ENCODE data around the gene PGPEP1. TPM values are rescaled to one million over a fixed set of nuclear protein-coding genes. Genes with fewer than 3 reads are reported as not detected.
"Not testable (repeated sequence)": the region's sequence is repeated elsewhere in the genome, so short reads cannot be mapped to it uniquely, and the experiment has no call there.

PGPEP1 gene
- total and polyA plus RNA-seq, 5 donors from 2014 or later = 6.7 to 39.4 (median 8.2) TPM

DNA sequence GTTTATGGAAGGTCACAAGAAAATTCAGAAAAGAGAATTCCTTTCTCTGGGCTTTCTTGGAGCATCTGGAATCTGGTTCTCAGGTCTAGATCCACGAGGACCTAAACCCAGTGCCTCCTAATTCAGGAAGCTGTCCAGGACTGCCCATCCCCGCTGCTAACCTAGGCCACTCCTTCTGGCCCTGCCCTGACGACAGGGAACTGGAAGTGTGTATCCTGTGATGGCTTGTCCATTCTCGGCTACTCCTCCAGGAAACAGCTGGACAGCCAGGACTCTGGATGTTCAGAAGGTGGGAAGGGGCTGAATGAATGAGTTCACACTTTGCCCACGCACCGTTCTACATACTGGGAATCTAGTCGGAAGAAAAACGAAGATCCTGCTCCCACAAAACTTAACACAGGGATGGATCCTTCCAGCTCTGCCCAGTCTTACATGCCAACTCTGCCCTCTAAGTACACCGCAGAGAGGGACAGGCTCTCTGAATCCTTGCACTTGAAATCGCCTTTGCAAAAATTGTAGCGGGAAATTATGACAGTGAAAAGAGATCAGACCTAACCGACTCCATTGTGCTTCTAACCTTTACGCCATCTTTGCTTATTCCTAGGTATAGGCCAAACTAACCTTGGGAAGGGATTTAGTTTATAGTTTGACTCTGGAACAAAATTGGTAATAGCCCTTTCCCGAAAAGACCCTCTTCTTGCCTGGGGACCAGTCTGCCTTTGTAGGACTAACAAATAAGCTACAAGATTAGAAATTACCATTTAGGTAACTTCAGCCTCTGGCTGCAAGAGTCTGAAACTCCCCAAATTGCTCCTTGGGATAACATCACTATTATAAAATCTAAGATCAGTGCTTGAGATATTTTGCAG is 19.3 kb upstream of the PGPEP1 start:
- Mint-ChIP-seq H3K27me3 (no peaks in the 10 kb centered on the region), H3K27ac (peak overlapping the region; percentile 91 to 96 (median 91)), H3K4me1 (peaks cover 28 to 64% (median 38%) of the 10 kb centered on the region in 4 donors), H3K36me3 (peaks cover 3% of the 10 kb centered on the region), H3K9me3 (peaks cover 0 to 2% (median 0%) of the 10 kb centered on the region in 7 donors), H3K4me3 (peak overlapping the region; percentile 78 to 94 (median 86))
- peak overlapping the region; percentile 90 for H3K27ac ChIP-seq (ENCODE audit: insufficient read depth, low read length, poor library complexity, severe bottlenecking)
- H3K36me3 ChIP-seq (ENCODE audit: control insufficient read depth, insufficient read depth, low read length) = no peaks in the 10 kb centered on the region
- no peaks in the 10 kb centered on the region for H3K27me3 ChIP-seq (ENCODE audit: control insufficient read depth, insufficient read depth, low read length)
- H3K9me3 ChIP-seq (ENCODE audit: control insufficient read depth in 2 of 2, low read length in 2 of 2) = no peaks in the 10 kb centered on the region
- DNase-seq (no peak), ATAC-seq (ENCODE audit: low read depth in 2 of 2) (no peak)
- peak overlapping the region; percentile 77 for H3K4me3 ChIP-seq (ENCODE audit: low read depth, low read length)
- peaks cover 57% of the 10 kb centered on the region for H3K4me1 ChIP-seq (ENCODE audit: control insufficient read depth, insufficient read depth, low read length, poor library complexity, severe bottlenecking)

DNA sequence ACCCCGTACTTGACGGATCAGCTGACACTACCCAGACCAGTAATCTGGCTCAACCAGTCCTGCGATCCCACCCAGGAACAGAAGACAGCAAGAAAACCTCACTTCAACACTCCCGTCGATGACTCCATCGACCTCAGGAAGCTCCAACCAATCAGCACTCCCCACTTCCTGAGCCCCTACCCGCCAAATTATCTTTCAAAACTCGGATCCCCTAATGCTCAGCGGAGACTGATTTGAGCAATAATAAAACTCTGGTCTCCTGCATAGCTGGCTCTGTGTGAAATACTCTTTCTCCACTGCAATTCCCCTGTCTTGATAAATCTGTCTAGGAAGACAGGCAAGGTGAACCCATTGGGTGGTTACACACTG is 18.7 kb upstream of the PGPEP1 start:
- Mint-ChIP-seq H3K9me3 (peaks cover 0 to 2% (median 0%) of the 10 kb centered on the region in 7 donors), H3K27me3 (no peaks in the 10 kb centered on the region), H3K4me3 (peak overlapping the region; percentile 78 to 94 (median 86)), H3K27ac (peak overlapping the region; percentile 91 to 96 (median 91)), H3K36me3 (peaks cover 3% of the 10 kb centered on the region), H3K4me1 (peaks cover 28 to 63% (median 38%) of the 10 kb centered on the region in 4 donors)
- no peaks in the 10 kb centered on the region for H3K36me3 ChIP-seq (ENCODE audit: control insufficient read depth, insufficient read depth, low read length)
- H3K27me3 ChIP-seq (ENCODE audit: control insufficient read depth, insufficient read depth, low read length) = no peaks in the 10 kb centered on the region
- H3K27ac ChIP-seq (ENCODE audit: insufficient read depth, low read length, poor library complexity, severe bottlenecking) = peak overlapping the region; percentile 90
- peak overlapping the region; percentile 77 for H3K4me3 ChIP-seq (ENCODE audit: low read depth, low read length)
- no peaks in the 10 kb centered on the region for H3K9me3 ChIP-seq (ENCODE audit: control insufficient read depth in 2 of 2, low read length in 2 of 2)
- ATAC-seq (ENCODE audit: low read depth in 2 of 2) = no peak
- DNase-seq = peak in 1 of 3 donors; percentile 65
- peaks cover 57% of the 10 kb centered on the region for H3K4me1 ChIP-seq (ENCODE audit: control insufficient read depth, insufficient read depth, low read length, poor library complexity, severe bottlenecking)

DNA sequence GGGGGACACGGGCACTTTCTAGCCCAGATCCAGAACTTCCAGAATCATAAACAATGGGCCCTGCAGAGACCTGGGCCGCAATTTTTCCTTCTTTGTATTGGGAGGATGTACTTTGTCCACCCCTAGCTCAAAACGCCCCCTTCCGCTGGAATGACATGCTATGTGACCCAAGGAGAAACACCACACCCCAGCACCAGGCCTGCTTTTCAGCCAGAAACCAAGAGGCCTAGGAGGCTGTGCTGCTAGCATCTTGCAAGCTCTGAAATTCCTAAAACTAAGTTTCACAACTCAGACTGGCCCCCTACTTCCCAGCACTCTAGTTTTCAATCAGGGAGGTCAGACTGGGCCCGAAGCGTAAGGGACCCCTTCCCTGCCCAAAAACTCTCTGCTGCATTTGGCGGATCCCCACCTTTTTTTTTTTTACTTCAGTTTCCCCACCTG is 18.1 kb upstream of the PGPEP1 start:
- H3K36me3 Mint-ChIP-seq = peaks cover 3% of the 10 kb centered on the region
- peaks cover 0 to 2% (median 0%) of the 10 kb centered on the region in 7 donors for H3K9me3 Mint-ChIP-seq

DNA sequence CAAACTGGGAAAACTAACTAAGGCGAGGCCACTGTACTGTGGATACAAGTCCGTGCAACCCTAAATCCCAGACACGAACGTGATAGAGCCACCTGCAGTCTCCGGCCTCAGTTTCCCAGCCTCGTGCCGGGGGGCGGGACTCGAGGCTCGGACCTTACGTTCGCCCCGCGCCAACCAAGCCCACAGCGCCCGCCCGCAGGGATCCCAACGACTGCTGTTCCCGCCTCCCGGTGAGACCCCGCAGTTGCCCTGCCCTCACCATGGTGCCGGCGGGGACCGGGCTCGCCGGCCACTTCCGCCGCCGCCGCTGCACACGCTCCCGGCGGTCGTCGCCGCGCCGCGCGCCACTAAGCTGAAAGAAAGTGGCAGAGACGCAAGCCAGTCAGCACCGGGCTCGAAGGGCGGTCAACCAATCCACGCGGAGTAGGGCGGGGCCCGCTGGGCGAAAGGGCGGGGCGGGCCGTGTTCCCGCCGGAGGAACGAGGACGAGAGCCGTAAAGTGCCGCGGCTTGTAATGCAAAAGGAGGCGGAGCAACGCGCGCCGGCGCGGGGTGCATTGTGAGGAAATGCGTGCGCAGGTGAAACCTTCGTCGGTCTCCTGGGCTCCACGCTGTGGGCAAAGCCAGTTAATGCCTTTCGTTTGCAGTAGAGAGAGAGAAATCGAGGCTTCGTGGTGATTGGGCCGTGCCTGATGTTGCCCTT is 17.5 kb upstream of the PGPEP1 start, which contains the start of gene LSM4:
TSS of gene LSM4 (minus strand) at position 318 of the 702 bp plus-strand sequence. CDS start at position 262, 56 bp downstream.
- peaks cover 22 to 57% (median 34%) of the 10 kb centered on the region in 4 donors for H3K4me1 Mint-ChIP-seq
- no peaks in the 10 kb centered on the region for H3K27me3 Mint-ChIP-seq
- H3K27ac Mint-ChIP-seq = peak within 1 kb of the TSS; percentile 91 to 97 (median 96)
- peak within 1 kb of the TSS; percentile 77 for H3K4me3 ChIP-seq (ENCODE audit: low read depth, low read length)
- H3K9me3 Mint-ChIP-seq = peaks cover 0 to 2% (median 0%) of the 10 kb centered on the region in 7 donors
- no peaks in the 10 kb centered on the region for H3K27me3 ChIP-seq (ENCODE audit: control insufficient read depth, insufficient read depth, low read length)
- peaks cover 3% of the 10 kb centered on the region for H3K36me3 Mint-ChIP-seq
- no peaks in the 10 kb centered on the region for H3K9me3 ChIP-seq (ENCODE audit: control insufficient read depth in 2 of 2, low read length in 2 of 2)
- peak within 1 kb of the TSS; percentile 94 for H3K27ac ChIP-seq (ENCODE audit: insufficient read depth, low read length, poor library complexity, severe bottlenecking)
- H3K4me3 Mint-ChIP-seq = peak within 1 kb of the TSS; percentile 78 to 94 (median 86)
- DNase-seq (peak; percentile 99 to 100 (median 99)), ATAC-seq (ENCODE audit: low read depth in 2 of 2) (peak; percentile 96)
- peaks cover 52% of the 10 kb centered on the region for H3K4me1 ChIP-seq (ENCODE audit: control insufficient read depth, insufficient read depth, low read length, poor library complexity, severe bottlenecking)
- no peaks in the 10 kb centered on the region for H3K36me3 ChIP-seq (ENCODE audit: control insufficient read depth, insufficient read depth, low read length)

More for the DNA sequence above, 18.1 kb upstream of the PGPEP1 start:
- Mint-ChIP-seq H3K4me3 (peak overlapping the region; percentile 78 to 94 (median 86)), H3K27ac (peak overlapping the region; percentile 91 to 96 (median 91)), H3K27me3 (no peaks in the 10 kb centered on the region), H3K4me1 (peaks cover 28 to 63% (median 38%) of the 10 kb centered on the region in 4 donors)
- no peaks in the 10 kb centered on the region for H3K36me3 ChIP-seq (ENCODE audit: control insufficient read depth, insufficient read depth, low read length)
- ATAC-seq (ENCODE audit: low read depth in 2 of 2) (no peak), DNase-seq (peak in 2 of 3 donors; percentile 22 to 58)
- no peaks in the 10 kb centered on the region for H3K9me3 ChIP-seq (ENCODE audit: control insufficient read depth in 2 of 2, low read length in 2 of 2)
- peak overlapping the region; percentile 77 for H3K4me3 ChIP-seq (ENCODE audit: low read depth, low read length)
- peak overlapping the region; percentile 90 for H3K27ac ChIP-seq (ENCODE audit: insufficient read depth, low read length, poor library complexity, severe bottlenecking)
- peaks cover 57% of the 10 kb centered on the region for H3K4me1 ChIP-seq (ENCODE audit: control insufficient read depth, insufficient read depth, low read length, poor library complexity, severe bottlenecking)
- no peaks in the 10 kb centered on the region for H3K27me3 ChIP-seq (ENCODE audit: control insufficient read depth, insufficient read depth, low read length)

DNA sequence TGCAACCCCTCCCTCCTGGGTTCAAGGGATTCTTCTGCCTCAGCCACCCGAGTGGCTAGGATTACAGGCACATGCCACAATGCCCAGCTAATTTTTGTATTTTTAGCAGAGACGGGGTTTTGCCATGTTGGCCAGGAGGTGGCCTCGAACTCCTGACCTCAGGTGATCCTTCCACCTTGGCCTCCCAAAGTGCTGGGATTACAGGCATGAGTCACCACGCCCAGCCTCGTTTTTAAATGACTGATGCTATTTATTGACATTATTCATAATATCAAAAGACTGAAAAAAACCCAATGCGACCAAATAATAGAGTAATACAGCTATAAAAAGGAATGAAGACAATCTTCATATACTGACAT is 16.0 kb upstream of the PGPEP1 start:
- H3K9me3 ChIP-seq (ENCODE audit: control insufficient read depth in 2 of 2, low read length in 2 of 2); H3K9me3 Mint-ChIP-seq; H3K27me3 Mint-ChIP-seq; H3K4me3 Mint-ChIP-seq; ATAC-seq (ENCODE audit: low read depth in 2 of 2); H3K27me3 ChIP-seq (ENCODE audit: control insufficient read depth, insufficient read depth, low read length); H3K36me3 ChIP-seq (ENCODE audit: control insufficient read depth, insufficient read depth, low read length); H3K36me3 Mint-ChIP-seq; H3K4me3 ChIP-seq (ENCODE audit: low read depth, low read length); DNase-seq; H3K27ac Mint-ChIP-seq: not testable (repeated sequence)
- H3K4me1 Mint-ChIP-seq = peaks cover 27 to 53% (median 37%) of the 10 kb centered on the region in 4 donors
- H3K27ac ChIP-seq (ENCODE audit: insufficient read depth, low read length, poor library complexity, severe bottlenecking) = peak overlapping the region; percentile 94
- H3K4me1 ChIP-seq (ENCODE audit: control insufficient read depth, insufficient read depth, low read length, poor library complexity, severe bottlenecking) = peaks cover 48% of the 10 kb centered on the region

DNA sequence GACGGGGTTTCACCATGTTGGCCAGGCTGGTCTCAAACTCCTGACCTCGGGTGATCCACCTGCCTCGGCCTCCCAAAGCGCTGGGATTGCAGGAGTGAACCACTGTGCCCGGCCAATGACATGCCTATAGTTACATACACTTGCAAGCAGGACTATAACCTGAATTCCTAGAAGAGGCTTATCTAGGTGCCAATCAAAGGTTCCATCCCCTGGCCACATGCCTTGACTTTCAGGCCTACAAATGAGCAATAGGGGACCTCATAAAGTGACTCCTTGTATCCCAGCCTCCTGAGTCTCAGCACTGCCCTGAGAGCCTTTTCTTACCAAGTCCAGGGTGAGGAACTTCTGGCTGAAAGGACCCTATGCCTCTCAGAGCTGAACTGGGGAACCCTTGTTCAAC is 13.6 kb upstream of the PGPEP1 start:
- no peak overlapping the region for H3K4me3 Mint-ChIP-seq
- H3K4me1 Mint-ChIP-seq = peaks cover 14 to 30% (median 22%) of the 10 kb centered on the region in 4 donors
- ATAC-seq (ENCODE audit: low read depth in 2 of 2) (no peak), DNase-seq (no peak)
- H3K36me3 ChIP-seq (ENCODE audit: control insufficient read depth, insufficient read depth, low read length) = no peaks in the 10 kb centered on the region
- no peaks in the 10 kb centered on the region for H3K9me3 ChIP-seq (ENCODE audit: control insufficient read depth in 2 of 2, low read length in 2 of 2)
- H3K4me3 ChIP-seq (ENCODE audit: low read depth, low read length) = no peak overlapping the region
- no peaks in the 10 kb centered on the region for H3K27me3 ChIP-seq (ENCODE audit: control insufficient read depth, insufficient read depth, low read length)
- H3K27ac Mint-ChIP-seq = peak overlapping the region in 1 of 3 donors; percentile 20
- no peak overlapping the region for H3K27ac ChIP-seq (ENCODE audit: insufficient read depth, low read length, poor library complexity, severe bottlenecking)
- H3K4me1 ChIP-seq (ENCODE audit: control insufficient read depth, insufficient read depth, low read length, poor library complexity, severe bottlenecking) = peaks cover 28% of the 10 kb centered on the region
- H3K9me3 Mint-ChIP-seq = no peaks in the 10 kb centered on the region
- no peaks in the 10 kb centered on the region for H3K36me3 Mint-ChIP-seq
- H3K27me3 Mint-ChIP-seq = no peaks in the 10 kb centered on the region

DNA sequence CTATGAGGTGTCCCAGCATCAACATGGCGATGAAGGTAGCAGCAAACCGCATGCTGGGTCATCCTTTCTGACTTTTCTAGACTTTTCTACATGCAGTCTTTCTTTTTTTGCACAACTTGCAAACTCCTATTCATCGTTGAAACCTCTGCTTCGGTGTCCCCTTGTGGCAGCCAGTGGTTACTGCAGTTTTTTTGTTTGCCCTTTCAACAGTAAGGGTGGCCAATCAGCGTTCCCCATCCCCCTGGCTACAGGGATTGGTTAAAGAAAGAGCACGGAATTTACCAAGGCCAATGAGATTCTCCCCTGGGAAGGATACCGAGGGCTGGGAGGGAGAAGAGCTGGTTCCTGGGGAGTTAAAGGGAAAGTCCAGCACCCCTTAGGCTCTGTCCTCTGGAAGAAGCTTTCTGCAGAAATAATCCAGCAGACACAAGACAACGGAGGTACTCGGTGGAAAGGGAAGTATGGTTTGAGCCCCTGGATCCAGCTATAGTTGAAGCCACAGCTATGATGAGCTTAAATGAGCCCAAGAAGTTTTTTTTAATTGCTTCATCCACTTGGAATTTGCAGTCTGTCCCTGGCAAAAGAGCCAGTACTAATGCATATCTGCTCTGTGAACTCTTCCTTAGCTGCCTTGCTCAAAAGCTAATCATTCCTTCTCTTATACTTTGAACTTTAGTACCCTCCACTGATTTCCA is 11.9 kb upstream of the PGPEP1 start:
- no peaks in the 10 kb centered on the region for H3K27me3 Mint-ChIP-seq
- H3K27ac ChIP-seq (ENCODE audit: insufficient read depth, low read length, poor library complexity, severe bottlenecking) = peak overlapping the region; percentile 1

More for the DNA sequence above, 11.9 kb upstream of the PGPEP1 start:
- Mint-ChIP-seq H3K4me3 (peak overlapping the region; percentile 2 to 76 (median 52)), H3K9me3 (no peaks in the 10 kb centered on the region), H3K27ac (peak overlapping the region in 2 of 3 donors; percentile 48 to 73), H3K36me3 (no peaks in the 10 kb centered on the region), H3K4me1 (peaks cover 5 to 16% (median 10%) of the 10 kb centered on the region in 4 donors)
- no peaks in the 10 kb centered on the region for H3K36me3 ChIP-seq (ENCODE audit: control insufficient read depth, insufficient read depth, low read length)
- no peaks in the 10 kb centered on the region for H3K9me3 ChIP-seq (ENCODE audit: control insufficient read depth in 2 of 2, low read length in 2 of 2)
- H3K4me1 ChIP-seq (ENCODE audit: control insufficient read depth, insufficient read depth, low read length, poor library complexity, severe bottlenecking) = peaks cover 15% of the 10 kb centered on the region
- ATAC-seq (ENCODE audit: low read depth in 2 of 2) = peak; percentile 95 to 98
- H3K4me3 ChIP-seq (ENCODE audit: low read depth, low read length) = peak overlapping the region; percentile 75
- no peaks in the 10 kb centered on the region for H3K27me3 ChIP-seq (ENCODE audit: control insufficient read depth, insufficient read depth, low read length)
- DNase-seq = peak; percentile 82 to 96 (median 89)

Data from CD4-positive, CD25-positive, alpha-beta regulatory T cell (primary cell).